Superior temporal gyrus (tissue), 1 donor: Measurements from ENCODE around the gene FLNB.

Experiments used
- DNase-seq: peaks from one replicate; pipeline ENCODE4 v3.0.0-alpha.2; 2016; ENCODE audit errors: extremely low spot score

Gene FLNB

GRCh38 chr3:58106061-58106460, 97.8 kb downstream of the FLNB start:
- DNase-seq, result no peak

- no peak for DNase-seq
Observed at GRCh38 chr3:58106640-58107039, 98.4 kb downstream of the FLNB start.

- no peak for DNase-seq
Observed at GRCh38 chr3:58107597-58107996, 99.4 kb downstream of the FLNB start.

- DNase-seq, result no peak
Observed at GRCh38 chr3:58109752-58110151, 101.5 kb downstream of the FLNB start.

- no peak for DNase-seq
Observed at GRCh38 chr3:58111513-58112184, 103.4 kb downstream of the FLNB start.

- no peak for DNase-seq
Observed at GRCh38 chr3:58112185-58112535, 103.9 kb downstream of the FLNB start.

GRCh38 chr3:58115175-58115574, 107.0 kb downstream of the FLNB start:
- no peak for DNase-seq

GRCh38 chr3:58116161-58116955, 108.1 kb downstream of the FLNB start:
- no peak for DNase-seq

GRCh38 chr3:58116985-58117384, 108.8 kb downstream of the FLNB start:
- no peak for DNase-seq

GRCh38 chr3:58117561-58118181, 109.4 kb downstream of the FLNB start:
- no peak for DNase-seq

GRCh38 chr3:58119186-58119585, 111.0 kb downstream of the FLNB start:
- DNase-seq, result no peak

GRCh38 chr3:58120075-58120812, 112.0 kb downstream of the FLNB start:
- no peak for DNase-seq

GRCh38 chr3:58121183-58121582, 113.0 kb downstream of the FLNB start:
- no peak for DNase-seq

GRCh38 chr3:58122936-58123700, 114.9 kb downstream of the FLNB start:
- DNase-seq, result no peak

GRCh38 chr3:58124387-58124786, 116.2 kb downstream of the FLNB start:
- no peak for DNase-seq

- DNase-seq, result no peak
Observed at GRCh38 chr3:58129041-58129770, 121.0 kb downstream of the FLNB start.

GRCh38 chr3:58130591-58130990, 122.4 kb downstream of the FLNB start:
- no peak for DNase-seq

GRCh38 chr3:58131101-58131825, 123.0 kb downstream of the FLNB start:
- DNase-seq, result no peak

GRCh38 chr3:58132850-58133249, 124.6 kb downstream of the FLNB start:
- no peak for DNase-seq

- DNase-seq, result no peak
Observed at GRCh38 chr3:58134468-58134867, 126.2 kb downstream of the FLNB start.
